ENCODE data around the gene PTPN11. TPM values are rescaled to one million over a fixed set of nuclear protein-coding genes. Genes with fewer than 3 reads are reported as not detected.

Gene PTPN11
- total and polyA plus RNA-seq, 2 of the 8 experiments (the other 6 are each of a cell fraction or from before 2014, with no cell fraction given), result 28.3 to 133 TPM

- no peak overlapping the region for H3K9ac ChIP-seq (replicated peaks in 1 of 4; ENCODE audit: extremely low read depth in 1 of 4, low read depth in 3 of 4, low read length in 3 of 4)
- H3K56ac ChIP-seq (replicated peaks; ENCODE audit: insufficient read length, low read depth, low read length), result no peak overlapping the region
- POLR2A ChIA-PET (ENCODE audit: partially characterized antibody), result interaction anchor here (1.0 kb wide), 1 partner anchor 15 kb away, joined by 3 read pairs; no protein-coding TSS in a partner anchor
- no peak overlapping the region for H4K5ac ChIP-seq (ENCODE audit: insufficient read length, low read depth, low read length)
- H3K4me3 ChIP-seq (ENCODE audit: extremely low read depth in 1 of 4, insufficient read depth in 2 of 4, low read depth in 3 of 4, low read length in 4 of 4), result no peak overlapping the region
- DNase-seq (ENCODE audit: low read depth in 1 of 2, low spot score in 2 of 2) (no peak), FAIRE-seq (no peak)
- H2BK12ac ChIP-seq (ENCODE audit: low read depth, low read length), result no peak overlapping the region
- no peak overlapping the region for H4K8ac ChIP-seq (ENCODE audit: extremely low read depth, insufficient read depth, low read length)
- no peaks in the 10 kb centered on the region; the same call in 1 of the 2 replicates for H3K79me1 ChIP-seq (ENCODE audit: low read depth, low read length)
- H3K4ac ChIP-seq (replicated peaks; ENCODE audit: insufficient read length, low read depth, low read length), result no peak overlapping the region
- H3K23me2 ChIP-seq (ENCODE audit: low read depth, low read length), result no peaks in the 10 kb centered on the region
- no peak overlapping the region for H2BK20ac ChIP-seq (ENCODE audit: low read length)
- no peaks in the 10 kb centered on the region for H3K27me3 ChIP-seq (replicated peaks in 1 of 4; ENCODE audit: control insufficient read depth in 3 of 4, extremely low read depth in 1 of 4, insufficient read depth in 3 of 4, low read length in 3 of 4)
- no peak overlapping the region for H2BK120ac ChIP-seq (replicated peaks; ENCODE audit: low read depth, low read length)
- CTCF ChIA-PET (ENCODE audit: partially characterized antibody), result interaction anchor here (1.7 kb wide), 1 partner anchor 242 kb away, joined by 4 read pairs; no protein-coding TSS in a partner anchor
- H2AK5ac ChIP-seq (ENCODE audit: low read depth, low read length), result no peak overlapping the region
- peaks cover 0 to 49% of the 10 kb centered on the region in 2 experiments; a peak in 3 of 4 replicates for H3K79me2 ChIP-seq (ENCODE audit: control insufficient read depth in 1 of 2, insufficient read depth in 2 of 2, low read length in 2 of 2)
- H2BK5ac ChIP-seq (ENCODE audit: low read depth, low read length), result no peak overlapping the region
- H4K91ac ChIP-seq (replicated peaks; ENCODE audit: insufficient read length, low read length), result no peak overlapping the region
- no peak overlapping the region for H2AFZ ChIP-seq (ENCODE audit: low read length)
- peaks cover 0 to 2% of the 10 kb centered on the region in 2 experiments for H4K20me1 ChIP-seq (replicated peaks in 1 of 2; ENCODE audit: control insufficient read depth in 1 of 2, insufficient read depth in 2 of 2, low read length in 2 of 2)
- H3K23ac ChIP-seq (ENCODE audit: insufficient read length), result no peak overlapping the region
- no peak overlapping the region for H3K4me2 ChIP-seq (ENCODE audit: insufficient read depth in 1 of 2, low read depth in 2 of 2, low read length in 2 of 2)
- no peaks in the 10 kb centered on the region for H3K36me3 ChIP-seq (ENCODE audit: control insufficient read depth in 2 of 4, insufficient read depth in 4 of 4, low read length in 3 of 4)
- no peak overlapping the region for H2BK15ac ChIP-seq (ENCODE audit: low read length)
- no peaks in the 10 kb centered on the region for H3K4me1 ChIP-seq (replicated peaks in 1 of 4; ENCODE audit: control insufficient read depth in 3 of 4, insufficient read depth in 4 of 4, low read length in 3 of 4)
- H3K27ac ChIP-seq (ENCODE audit: low read depth, low read length), result no peak overlapping the region
- H3K14ac ChIP-seq (ENCODE audit: insufficient read length), result no peak overlapping the region
- H3K9me3 ChIP-seq (ENCODE audit: insufficient read depth in 2 of 2, low read depth in 1 of 2, low read length in 1 of 2), result no peaks in the 10 kb centered on the region
- H3K18ac ChIP-seq (ENCODE audit: extremely low read depth, low read length), result no peak overlapping the region
- TF ChIP-seq CBX5 (IDR thresholded peaks at IDR 0.05; ENCODE audit: low read depth, low read length) (no peak), ASH2L (IDR thresholded peaks at IDR 0.05; ENCODE audit: low read length) (no peak), TAF1 (IDR thresholded peaks at IDR 0.05; ENCODE audit: low read depth, low read length) (no peak), FOSL1 (IDR thresholded peaks at IDR 0.05; ENCODE audit: insufficient read depth, low read depth, low read length) (no peak), GTF2F1 (IDR thresholded peaks at IDR 0.05; ENCODE audit: borderline replicate concordance, low read depth, low read length) (no peak), POLR2AphosphoS5 (IDR thresholded peaks at IDR 0.05; ENCODE audit: low read depth, low read length) (no peak), PHF8 (conservative IDR thresholded peaks at IDR 0.05; ENCODE audit: low read depth, low read length) (no peak), SIN3A (conservative IDR thresholded peaks at IDR 0.05 in 1 of 2, IDR thresholded peaks at IDR 0.05 in 1 of 2; ENCODE audit: low read depth in 1 of 2, low read length in 2 of 2) (no peak), HDAC2 (IDR thresholded peaks at IDR 0.05; ENCODE audit: borderline replicate concordance in 1 of 2, low read depth in 2 of 2, low read length in 2 of 2) (no peak)
- TF ChIP-seq, protein P1, sequence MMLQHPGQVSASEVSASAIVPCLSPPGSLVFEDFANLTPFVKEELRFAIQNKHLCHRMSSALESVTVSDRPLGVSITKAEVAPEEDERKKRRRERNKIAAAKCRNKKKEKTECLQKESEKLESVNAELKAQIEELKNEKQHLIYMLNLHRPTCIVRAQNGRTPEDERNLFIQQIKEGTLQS (IDR thresholded peaks at IDR 0.05; ENCODE audit: insufficient read depth, low read depth, low read length), result no peak
Measured at GRCh38 chr12:112439769-112440168, 21.0 kb downstream of the PTPN11 start.
